DND-41 (cell line): ENCODE measurements around the gene SCUBE2.

Experiments used
- ATAC-seq: fragments of 200-7000 bp; cut with Tn5 transposase; 3 replicates; pipeline ENCODE4 v1.9.1; 2021; ENCODE audit warnings: low read depth; ENCODE audit not compliant: insufficient read depth
- DNase-seq: peaks from one replicate; pipeline ENCODE4 v3.0.0-alpha.2; 2020
- H2AFZ ChIP-seq: 2 replicates; pipeline ENCODE4 v1.6.0; 2012; ENCODE audit warnings: low read depth, low read length
- H3K27ac ChIP-seq: 2 replicates; pipeline ENCODE4 v1.5.1; 2012; ENCODE audit warnings: low read length, inconsistent platforms
- H3K27me3 ChIP-seq: fragments of 200-600 bp; sonication (generic); 2 replicates; pipeline ENCODE4 v1.6.0; 2012; ENCODE audit warnings: low read length, mild to moderate bottlenecking, inconsistent platforms; ENCODE audit not compliant: insufficient read depth, poor library complexity
- H3K36me3 ChIP-seq: 2 replicates; pipeline ENCODE4 v1.5.1; 2012; ENCODE audit warnings: low read length, inconsistent platforms; ENCODE audit not compliant: insufficient read depth
- H3K4me1 ChIP-seq: 2 replicates; pipeline ENCODE4 v1.5.1; 2012; ENCODE audit warnings: mild to moderate bottlenecking, low read length; ENCODE audit not compliant: insufficient read depth
- H3K4me2 ChIP-seq: 2 replicates; pipeline ENCODE4 v1.6.0; 2012; ENCODE audit warnings: mild to moderate bottlenecking, moderate library complexity, low read length, inconsistent platforms; ENCODE audit not compliant: insufficient read depth
- H3K4me3 ChIP-seq, 2 experiments: fragments of 200-600 bp in 1 of 2; shearing (Covaris generic) in 1 of 2; 2 replicates each; pipeline ENCODE4 v1.5.1; 2012 to 2016; ENCODE audit warnings: inconsistent platforms in 2 of 2, low read length in 2 of 2, mild to moderate bottlenecking in 2 of 2, low read depth in 1 of 2, moderate library complexity in 1 of 2
- H3K79me2 ChIP-seq: 2 replicates; pipeline ENCODE4 v1.6.0; 2012; ENCODE audit warnings: low read length, inconsistent platforms; ENCODE audit not compliant: insufficient read depth
- H3K9ac ChIP-seq: 2 replicates; pipeline ENCODE4 v1.6.0; 2012; ENCODE audit warnings: low read depth, mild to moderate bottlenecking, inconsistent platforms, low read length, moderate library complexity
- H3K9me3 ChIP-seq: 2 replicates; pipeline ENCODE4 v1.5.1; 2012; ENCODE audit warnings: low read length, moderate library complexity, mild to moderate bottlenecking, inconsistent platforms; ENCODE audit not compliant: insufficient read depth, severe bottlenecking
- H4K20me1 ChIP-seq: 2 replicates; pipeline ENCODE4 v1.6.0; 2012; ENCODE audit warnings: low read length; ENCODE audit not compliant: insufficient read depth
- CTCF ChIP-seq: IDR thresholded peaks from 2 replicates; pipeline ENCODE4 v1.5.1; 2012; ENCODE audit warnings: borderline replicate concordance, low read length, moderate library complexity, mild to moderate bottlenecking; ENCODE audit not compliant: poor library complexity, severe bottlenecking; ENCODE audit errors: extremely low read depth
- EZH2 ChIP-seq: IDR thresholded peaks from 3 replicates; pipeline ENCODE4 v1.6.1; 2012; ENCODE audit warnings: borderline replicate concordance, low read depth, mild to moderate bottlenecking, moderate library complexity, low read length, inconsistent platforms; ENCODE audit not compliant: severe bottlenecking

SCUBE2 gene

GRCh38 chr11:9040410-9040809 is 51.0 kb downstream of the SCUBE2 start:
- Histone ChIP-seq H3K36me3 (no peaks in the 10 kb centered on the region), H3K4me1 (no peaks in the 10 kb centered on the region), H3K9me3 (no peaks in the 10 kb centered on the region), H2AFZ (no peak overlapping the region), H4K20me1 (no peaks in the 10 kb centered on the region), H3K79me2 (no peaks in the 10 kb centered on the region), H3K27ac (no peak overlapping the region), H3K27me3 (peaks cover 30% of the 10 kb centered on the region), H3K4me2 (no peak overlapping the region), H3K9ac (no peak overlapping the region), H3K4me3 (no peak overlapping the region)
- DNase-seq = no peak
- TF ChIP-seq EZH2 = no peak
- ATAC-seq = no peak

- H4K20me1 ChIP-seq = no peaks in the 10 kb centered on the region
- peaks cover 31% of the 10 kb centered on the region for H3K27me3 ChIP-seq
Observed at GRCh38 chr11:9039863-9040262, 51.5 kb downstream of the SCUBE2 start.

GRCh38 chr11:9039198-9039597 is 52.2 kb downstream of the SCUBE2 start:
- ATAC-seq (no peak), DNase-seq (no peak)
- no peak for TF ChIP-seq EZH2
- TF ChIP-seq CTCF = no peak
- H3K79me2 ChIP-seq = no peaks in the 10 kb centered on the region
- no peak overlapping the region for H3K27ac ChIP-seq
- no peak overlapping the region for H3K4me3 ChIP-seq
- no peaks in the 10 kb centered on the region for H3K4me1 ChIP-seq
- peaks cover 26% of the 10 kb centered on the region for H3K27me3 ChIP-seq
- no peaks in the 10 kb centered on the region for H4K20me1 ChIP-seq
- no peak overlapping the region for H2AFZ ChIP-seq
- H3K9me3 ChIP-seq = no peaks in the 10 kb centered on the region
- no peaks in the 10 kb centered on the region for H3K36me3 ChIP-seq
- H3K4me2 ChIP-seq = no peak overlapping the region
- no peak overlapping the region for H3K9ac ChIP-seq

More at GRCh38 chr11:9039863-9040262, 51.5 kb downstream of the SCUBE2 start:
- TF ChIP-seq EZH2 = no peak
- TF ChIP-seq CTCF = no peak
- H3K79me2 ChIP-seq = no peaks in the 10 kb centered on the region
- ATAC-seq (no peak), DNase-seq (no peak)
- no peak overlapping the region for H3K4me3 ChIP-seq
- H3K9ac ChIP-seq = no peak overlapping the region
- H3K27ac ChIP-seq = no peak overlapping the region
- H3K4me2 ChIP-seq = no peak overlapping the region
- no peak overlapping the region for H2AFZ ChIP-seq
- H3K36me3 ChIP-seq = no peaks in the 10 kb centered on the region
- no peaks in the 10 kb centered on the region for H3K4me1 ChIP-seq
- no peaks in the 10 kb centered on the region for H3K9me3 ChIP-seq

- no peak overlapping the region for H3K9ac ChIP-seq
- H3K27me3 ChIP-seq = peaks cover 26% of the 10 kb centered on the region
- no peak overlapping the region for H3K27ac ChIP-seq
- TF ChIP-seq CTCF (no peak), EZH2 (no peak)
- H3K4me3 ChIP-seq = no peak overlapping the region
- H2AFZ ChIP-seq = no peak overlapping the region
- no peaks in the 10 kb centered on the region for H4K20me1 ChIP-seq
- no peaks in the 10 kb centered on the region for H3K36me3 ChIP-seq
- no peaks in the 10 kb centered on the region for H3K4me1 ChIP-seq
- no peaks in the 10 kb centered on the region for H3K9me3 ChIP-seq
- H3K79me2 ChIP-seq = no peaks in the 10 kb centered on the region
- H3K4me2 ChIP-seq = no peak overlapping the region
- ATAC-seq (no peak), DNase-seq (no peak)
Observed at GRCh38 chr11:9038541-9038940, 52.9 kb downstream of the SCUBE2 start.
